ENCODE measurements around the gene POC1A.

DNA sequence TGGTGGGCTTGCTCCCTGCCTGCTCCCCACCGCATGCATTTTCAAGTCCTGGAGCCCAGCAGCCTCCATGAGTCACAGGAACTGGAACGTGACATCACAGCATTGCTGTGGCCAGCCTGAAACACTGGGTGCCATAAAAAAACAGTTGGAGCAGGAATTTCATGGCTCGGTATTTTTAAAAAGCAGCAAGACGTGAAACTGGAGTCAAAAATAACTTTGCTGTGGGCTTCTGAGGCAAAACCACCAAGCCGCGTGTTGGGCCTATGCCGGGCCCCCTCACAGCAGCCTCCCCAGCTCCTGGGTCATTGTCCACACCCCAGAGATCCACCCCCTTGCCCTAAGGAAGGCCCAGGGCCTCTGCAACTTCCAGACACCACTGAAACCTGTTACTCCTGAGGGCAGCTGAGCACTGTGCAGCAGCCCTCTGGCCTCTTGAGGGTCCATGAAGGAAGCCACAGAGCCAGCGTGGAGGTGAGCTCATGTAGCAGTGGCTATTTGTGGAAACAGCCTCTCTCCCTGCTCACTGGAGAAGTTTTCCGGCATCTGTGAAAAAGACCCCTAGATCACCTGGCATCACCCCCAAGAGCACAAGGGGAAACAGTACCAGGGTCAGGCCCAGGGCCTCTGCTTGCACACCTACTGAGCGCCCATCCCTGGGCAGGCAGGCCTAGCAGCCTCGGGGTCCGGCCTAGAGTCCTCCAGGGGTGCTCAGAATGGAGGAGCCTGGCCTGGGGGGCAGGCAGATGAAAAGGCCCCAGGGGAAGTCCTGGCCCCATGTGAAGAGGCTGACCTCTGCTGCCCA, 63.9 kb downstream of the POC1A start:
- TF ChIP-seq, protein P1, sequence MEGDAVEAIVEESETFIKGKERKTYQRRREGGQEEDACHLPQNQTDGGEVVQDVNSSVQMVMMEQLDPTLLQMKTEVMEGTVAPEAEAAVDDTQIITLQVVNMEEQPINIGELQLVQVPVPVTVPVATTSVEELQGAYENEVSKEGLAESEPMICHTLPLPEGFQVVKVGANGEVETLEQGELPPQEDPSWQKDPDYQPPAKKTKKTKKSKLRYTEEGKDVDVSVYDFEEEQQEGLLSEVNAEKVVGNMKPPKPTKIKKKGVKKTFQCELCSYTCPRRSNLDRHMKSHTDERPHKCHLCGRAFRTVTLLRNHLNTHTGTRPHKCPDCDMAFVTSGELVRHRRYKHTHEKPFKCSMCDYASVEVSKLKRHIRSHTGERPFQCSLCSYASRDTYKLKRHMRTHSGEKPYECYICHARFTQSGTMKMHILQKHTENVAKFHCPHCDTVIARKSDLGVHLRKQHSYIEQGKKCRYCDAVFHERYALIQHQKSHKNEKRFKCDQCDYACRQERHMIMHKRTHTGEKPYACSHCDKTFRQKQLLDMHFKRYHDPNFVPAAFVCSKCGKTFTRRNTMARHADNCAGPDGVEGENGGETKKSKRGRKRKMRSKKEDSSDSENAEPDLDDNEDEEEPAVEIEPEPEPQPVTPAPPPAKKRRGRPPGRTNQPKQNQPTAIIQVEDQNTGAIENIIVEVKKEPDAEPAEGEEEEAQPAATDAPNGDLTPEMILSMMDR (IDR thresholded peaks at IDR 0.05) = no peak
- TF ChIP-seq POLR2A (IDR thresholded peaks at IDR 0.05) = no peak
- TF ChIP-seq POLR2AphosphoS5 (IDR thresholded peaks at IDR 0.05) = no peak

Measured in upper lobe of left lung (tissue), 4 donors.